ENCODE results near the gene IFNA8. TPM values are rescaled to one million over a fixed set of nuclear protein-coding genes. Genes with fewer than 3 reads are reported as not detected.

The IFNA8 gene
- total RNA-seq, 1 experiment from 2014 or later = not detected

DNA sequence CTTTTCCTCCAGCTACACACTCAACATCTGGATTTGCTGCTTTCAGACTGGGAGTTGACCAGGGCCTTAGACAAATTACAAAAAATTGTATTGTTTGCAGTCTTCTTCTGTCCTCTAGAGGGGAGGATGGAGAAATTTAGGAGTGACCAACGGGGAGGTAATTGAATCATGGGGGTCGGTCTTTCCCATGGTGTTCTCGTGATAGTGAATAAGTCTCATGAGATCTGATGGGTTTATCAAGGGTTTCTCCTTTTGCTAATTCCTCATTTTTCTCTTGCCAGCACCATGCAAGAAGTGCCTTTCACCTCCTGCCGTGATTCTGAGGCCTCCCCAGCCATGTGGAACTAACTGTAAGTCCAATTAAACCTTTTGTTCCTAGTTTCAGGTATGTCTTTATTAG lies 4.2 kb downstream of the IFNA8 start:
- ChIA-PET CTCF (no interaction called here), POLR2A (no interaction called here)
- TF ChIP-seq TCF7L2 (IDR thresholded peaks at IDR 0.05; ENCODE audit: low read depth, low read length) (no peak), CTCF (IDR thresholded peaks at IDR 0.05) (no peak), SIN3A (IDR thresholded peaks at IDR 0.05; ENCODE audit: borderline replicate concordance, insufficient read depth, low read depth, low read length) (no peak), REST (IDR thresholded peaks at IDR 0.05; ENCODE audit: insufficient read depth in 1 of 2, low read depth in 2 of 2, low read length in 1 of 2) (no peak), POLR2AphosphoS5 (IDR thresholded peaks at IDR 0.05; ENCODE audit: low read depth, low read length) (no peak)
- no peak for DNase-seq (ENCODE audit: low read depth, low spot score)
- no peak for ATAC-seq
- BruUV-seq (replicated peaks) = no TSS peak
- Histone ChIP-seq H3K9me3 (ENCODE audit: control insufficient read depth, insufficient read depth, low read depth, low read length) (no peaks in the 10 kb centered on the region), H3K36me3 (ENCODE audit: control insufficient read depth, insufficient read depth, low read length) (no peaks in the 10 kb centered on the region), H3K27ac (ENCODE audit: low read length) (no peak overlapping the region), H3K27me3 (ENCODE audit: control insufficient read depth, insufficient read depth, low read length) (no peaks in the 10 kb centered on the region), H3K4me1 (ENCODE audit: control insufficient read depth, insufficient read depth, low read length) (no peaks in the 10 kb centered on the region), H3K4me3 (ENCODE audit: low read depth in 2 of 2, low read length in 2 of 2) (no peak overlapping the region)
- intact Hi-C loops (cut with micrococcal nuclease; ENCODE audit: unreplicated experiment) (no loop called here), in situ Hi-C loops (cut with HindIII; ENCODE audit: low pct_unique_long_range_greater_than_20kb, low sequenced_read_pairs) (no loop called here)

DNA sequence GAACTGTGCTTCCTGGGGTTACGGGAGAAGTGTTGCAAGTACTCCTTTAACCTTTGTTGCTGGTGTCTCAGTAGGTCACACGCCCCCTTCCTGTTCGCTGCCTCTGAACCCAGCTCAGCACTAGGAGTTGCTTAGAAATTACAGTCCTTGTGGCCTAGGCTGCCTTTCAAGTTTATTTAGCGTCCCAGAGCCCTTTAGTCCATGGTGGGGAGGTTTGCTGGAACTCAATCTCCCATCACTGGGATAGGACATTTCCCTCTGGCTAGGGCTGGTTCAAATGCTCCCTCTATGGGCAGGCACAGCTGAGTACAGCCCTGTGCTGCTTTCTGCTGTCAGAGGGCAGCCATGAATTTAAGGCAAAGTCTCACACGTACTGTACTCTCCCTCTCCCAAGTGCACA lies 4.7 kb downstream of the IFNA8 start:
- ATAC-seq = no peak
- CTCF ChIA-PET = no interaction called here
- BruUV-seq (replicated peaks) = no TSS peak
- intact Hi-C loops (cut with micrococcal nuclease; ENCODE audit: unreplicated experiment) = no loop called here
- POLR2A ChIA-PET = no interaction called here
- TF ChIP-seq CTCF (IDR thresholded peaks at IDR 0.05) = no peak
- TF ChIP-seq POLR2AphosphoS5 (IDR thresholded peaks at IDR 0.05; ENCODE audit: low read depth, low read length) = no peak
- no peak for TF ChIP-seq REST (IDR thresholded peaks at IDR 0.05; ENCODE audit: insufficient read depth in 1 of 2, low read depth in 2 of 2, low read length in 1 of 2)
- no peak for TF ChIP-seq TCF7L2 (IDR thresholded peaks at IDR 0.05; ENCODE audit: low read depth, low read length)
- TF ChIP-seq SIN3A (IDR thresholded peaks at IDR 0.05; ENCODE audit: borderline replicate concordance, insufficient read depth, low read depth, low read length) = no peak
- DNase-seq (ENCODE audit: low read depth, low spot score) = no peak
- Histone ChIP-seq H3K9me3 (ENCODE audit: control insufficient read depth, insufficient read depth, low read depth, low read length) (no peaks in the 10 kb centered on the region), H3K27ac (ENCODE audit: low read length) (no peak overlapping the region), H3K27me3 (ENCODE audit: control insufficient read depth, insufficient read depth, low read length) (no peaks in the 10 kb centered on the region), H3K4me3 (ENCODE audit: low read depth in 2 of 2, low read length in 2 of 2) (no peak overlapping the region), H3K4me1 (ENCODE audit: control insufficient read depth, insufficient read depth, low read length) (no peaks in the 10 kb centered on the region), H3K36me3 (ENCODE audit: control insufficient read depth, insufficient read depth, low read length) (no peaks in the 10 kb centered on the region)
- in situ Hi-C loops (cut with HindIII; ENCODE audit: low pct_unique_long_range_greater_than_20kb, low sequenced_read_pairs) = no loop called here

Data from Panc1 (cell line).